ENCODE measurements around the gene DOK6.

DNA sequence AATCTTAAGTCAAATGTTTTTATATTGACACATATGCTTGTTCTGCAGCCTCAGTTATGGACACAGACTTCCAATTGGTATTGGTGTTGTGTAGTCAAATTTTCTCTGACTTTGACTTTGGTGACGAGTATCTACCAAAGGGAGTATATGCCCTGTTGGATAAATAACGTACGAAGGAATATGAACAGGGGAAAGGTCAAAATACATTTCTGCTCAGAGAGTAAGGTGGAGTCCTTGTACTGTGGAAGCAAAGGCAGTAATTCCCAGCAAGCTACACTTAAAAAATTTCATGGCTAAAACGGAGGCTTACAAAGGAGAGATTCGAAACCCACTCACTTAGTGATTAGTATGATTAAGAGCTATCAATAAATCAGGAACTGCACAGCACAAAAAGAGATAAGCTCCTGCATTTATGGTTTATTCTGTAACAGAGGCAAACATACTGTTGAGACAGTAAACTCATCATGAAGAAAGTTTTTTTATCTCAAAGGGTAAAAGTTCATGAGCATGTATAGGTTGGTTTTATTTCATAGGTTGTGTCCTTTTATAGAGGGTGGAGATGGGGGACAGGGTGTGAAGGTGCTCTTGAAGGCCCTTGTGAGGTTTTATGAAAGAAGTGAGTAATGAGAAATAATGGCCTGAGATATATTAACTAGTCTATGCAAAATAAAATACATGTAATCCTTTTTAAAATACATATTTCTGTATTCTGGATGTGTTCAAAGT lies 404.3 kb downstream of the DOK6 start:
- TF ChIP-seq POLR2A (IDR thresholded peaks at IDR 0.05): no peak
- TF ChIP-seq, protein P1, sequence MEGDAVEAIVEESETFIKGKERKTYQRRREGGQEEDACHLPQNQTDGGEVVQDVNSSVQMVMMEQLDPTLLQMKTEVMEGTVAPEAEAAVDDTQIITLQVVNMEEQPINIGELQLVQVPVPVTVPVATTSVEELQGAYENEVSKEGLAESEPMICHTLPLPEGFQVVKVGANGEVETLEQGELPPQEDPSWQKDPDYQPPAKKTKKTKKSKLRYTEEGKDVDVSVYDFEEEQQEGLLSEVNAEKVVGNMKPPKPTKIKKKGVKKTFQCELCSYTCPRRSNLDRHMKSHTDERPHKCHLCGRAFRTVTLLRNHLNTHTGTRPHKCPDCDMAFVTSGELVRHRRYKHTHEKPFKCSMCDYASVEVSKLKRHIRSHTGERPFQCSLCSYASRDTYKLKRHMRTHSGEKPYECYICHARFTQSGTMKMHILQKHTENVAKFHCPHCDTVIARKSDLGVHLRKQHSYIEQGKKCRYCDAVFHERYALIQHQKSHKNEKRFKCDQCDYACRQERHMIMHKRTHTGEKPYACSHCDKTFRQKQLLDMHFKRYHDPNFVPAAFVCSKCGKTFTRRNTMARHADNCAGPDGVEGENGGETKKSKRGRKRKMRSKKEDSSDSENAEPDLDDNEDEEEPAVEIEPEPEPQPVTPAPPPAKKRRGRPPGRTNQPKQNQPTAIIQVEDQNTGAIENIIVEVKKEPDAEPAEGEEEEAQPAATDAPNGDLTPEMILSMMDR (IDR thresholded peaks at IDR 0.05 in 4 of 5, conservative IDR thresholded peaks at IDR 0.05 in 1 of 5): no peak
